ENCODE results near the gene FKBP14.

DNA sequence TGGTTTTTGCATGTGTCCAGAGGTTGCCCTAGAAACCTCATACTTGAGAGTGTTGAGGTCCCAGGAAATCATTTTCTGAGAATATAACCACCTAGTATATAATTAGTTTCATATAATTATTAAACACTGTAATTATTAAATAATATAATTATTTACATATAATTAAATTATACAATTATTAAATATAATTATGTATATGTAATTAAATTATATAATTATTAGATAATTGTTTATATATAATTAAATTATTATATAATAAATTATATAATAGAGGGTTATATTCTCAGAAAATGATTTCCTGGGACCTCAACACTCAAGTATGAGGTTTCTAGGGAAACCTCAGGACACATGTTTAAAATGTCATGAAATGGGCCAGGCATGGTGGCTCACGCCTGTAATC lies 64.5 kb downstream of the FKBP14 start:
- TF ChIP-seq POLR2A (IDR thresholded peaks at IDR 0.05): no peak
- TF ChIP-seq, protein P1, sequence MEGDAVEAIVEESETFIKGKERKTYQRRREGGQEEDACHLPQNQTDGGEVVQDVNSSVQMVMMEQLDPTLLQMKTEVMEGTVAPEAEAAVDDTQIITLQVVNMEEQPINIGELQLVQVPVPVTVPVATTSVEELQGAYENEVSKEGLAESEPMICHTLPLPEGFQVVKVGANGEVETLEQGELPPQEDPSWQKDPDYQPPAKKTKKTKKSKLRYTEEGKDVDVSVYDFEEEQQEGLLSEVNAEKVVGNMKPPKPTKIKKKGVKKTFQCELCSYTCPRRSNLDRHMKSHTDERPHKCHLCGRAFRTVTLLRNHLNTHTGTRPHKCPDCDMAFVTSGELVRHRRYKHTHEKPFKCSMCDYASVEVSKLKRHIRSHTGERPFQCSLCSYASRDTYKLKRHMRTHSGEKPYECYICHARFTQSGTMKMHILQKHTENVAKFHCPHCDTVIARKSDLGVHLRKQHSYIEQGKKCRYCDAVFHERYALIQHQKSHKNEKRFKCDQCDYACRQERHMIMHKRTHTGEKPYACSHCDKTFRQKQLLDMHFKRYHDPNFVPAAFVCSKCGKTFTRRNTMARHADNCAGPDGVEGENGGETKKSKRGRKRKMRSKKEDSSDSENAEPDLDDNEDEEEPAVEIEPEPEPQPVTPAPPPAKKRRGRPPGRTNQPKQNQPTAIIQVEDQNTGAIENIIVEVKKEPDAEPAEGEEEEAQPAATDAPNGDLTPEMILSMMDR (IDR thresholded peaks at IDR 0.05): no peak

All from body of pancreas (tissue), 4 donors.